GM12872 (cell line): ENCODE data around the gene MYOM1.

Experiments used
- TF ChIP-seq, protein P1 (sequence below): IDR thresholded peaks from 3 replicates; pipeline ENCODE4 v1.5.1; 2011; ENCODE audit warnings: low read depth, mild to moderate bottlenecking, low read length, moderate library complexity; ENCODE audit not compliant: insufficient read depth

The MYOM1 gene

DNA sequence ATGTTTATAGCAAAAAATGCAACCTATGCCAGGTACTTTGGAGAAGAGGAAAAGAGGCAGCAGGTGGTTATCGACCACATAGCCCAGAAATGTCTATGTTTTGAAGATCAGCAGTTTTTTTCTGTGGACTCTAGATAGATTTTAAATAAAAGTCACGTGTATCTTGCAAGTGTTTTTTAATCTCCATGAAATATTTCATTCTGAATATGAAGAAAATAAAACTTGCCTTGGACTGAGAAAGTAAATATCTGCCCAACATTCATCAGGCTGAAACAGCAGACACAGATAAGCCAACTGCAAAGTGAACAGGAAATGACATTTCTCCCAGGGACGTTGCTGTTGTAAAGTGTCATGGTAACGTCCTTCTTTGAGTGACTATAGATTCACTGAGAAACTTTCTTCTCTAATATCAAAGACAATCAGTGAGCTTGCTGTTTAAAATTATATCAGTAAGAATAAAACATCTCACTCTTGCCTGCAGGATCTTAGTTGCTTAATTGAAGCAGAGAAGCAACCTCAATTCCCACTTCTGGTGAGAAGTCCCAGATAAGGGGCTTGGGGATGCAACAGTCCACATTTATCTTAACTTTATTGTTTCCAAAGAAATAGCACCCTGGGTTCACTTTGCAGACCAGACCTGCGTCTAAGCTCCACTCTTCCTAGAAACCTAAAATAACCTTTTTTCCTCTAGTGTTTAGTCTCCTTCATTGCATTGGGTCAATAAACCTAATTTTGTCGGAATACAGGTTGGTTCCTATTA lies 6.3 kb downstream of the MYOM1 start:
- TF ChIP-seq, protein P1, sequence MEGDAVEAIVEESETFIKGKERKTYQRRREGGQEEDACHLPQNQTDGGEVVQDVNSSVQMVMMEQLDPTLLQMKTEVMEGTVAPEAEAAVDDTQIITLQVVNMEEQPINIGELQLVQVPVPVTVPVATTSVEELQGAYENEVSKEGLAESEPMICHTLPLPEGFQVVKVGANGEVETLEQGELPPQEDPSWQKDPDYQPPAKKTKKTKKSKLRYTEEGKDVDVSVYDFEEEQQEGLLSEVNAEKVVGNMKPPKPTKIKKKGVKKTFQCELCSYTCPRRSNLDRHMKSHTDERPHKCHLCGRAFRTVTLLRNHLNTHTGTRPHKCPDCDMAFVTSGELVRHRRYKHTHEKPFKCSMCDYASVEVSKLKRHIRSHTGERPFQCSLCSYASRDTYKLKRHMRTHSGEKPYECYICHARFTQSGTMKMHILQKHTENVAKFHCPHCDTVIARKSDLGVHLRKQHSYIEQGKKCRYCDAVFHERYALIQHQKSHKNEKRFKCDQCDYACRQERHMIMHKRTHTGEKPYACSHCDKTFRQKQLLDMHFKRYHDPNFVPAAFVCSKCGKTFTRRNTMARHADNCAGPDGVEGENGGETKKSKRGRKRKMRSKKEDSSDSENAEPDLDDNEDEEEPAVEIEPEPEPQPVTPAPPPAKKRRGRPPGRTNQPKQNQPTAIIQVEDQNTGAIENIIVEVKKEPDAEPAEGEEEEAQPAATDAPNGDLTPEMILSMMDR, result no peak

DNA sequence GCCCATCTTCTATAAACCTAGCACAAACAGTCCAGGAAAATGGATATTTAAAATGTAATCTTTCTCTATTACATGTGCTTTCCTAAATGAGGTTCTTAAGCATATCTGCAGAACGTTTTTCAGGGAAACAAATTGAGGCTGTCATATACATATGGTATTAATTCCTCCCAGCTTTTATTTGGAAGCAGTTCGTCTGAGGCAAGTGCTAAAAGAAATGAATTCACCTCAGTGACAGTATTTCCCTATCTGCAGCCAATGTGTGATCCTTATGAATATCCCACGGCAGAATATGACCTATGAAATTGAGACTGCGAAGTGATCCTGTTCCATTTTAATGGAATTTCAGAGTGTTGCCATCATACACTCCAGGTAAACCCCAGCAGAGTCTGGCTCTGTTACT lies 7.1 kb downstream of the MYOM1 start:
- TF ChIP-seq, protein P1, result no peak

DNA sequence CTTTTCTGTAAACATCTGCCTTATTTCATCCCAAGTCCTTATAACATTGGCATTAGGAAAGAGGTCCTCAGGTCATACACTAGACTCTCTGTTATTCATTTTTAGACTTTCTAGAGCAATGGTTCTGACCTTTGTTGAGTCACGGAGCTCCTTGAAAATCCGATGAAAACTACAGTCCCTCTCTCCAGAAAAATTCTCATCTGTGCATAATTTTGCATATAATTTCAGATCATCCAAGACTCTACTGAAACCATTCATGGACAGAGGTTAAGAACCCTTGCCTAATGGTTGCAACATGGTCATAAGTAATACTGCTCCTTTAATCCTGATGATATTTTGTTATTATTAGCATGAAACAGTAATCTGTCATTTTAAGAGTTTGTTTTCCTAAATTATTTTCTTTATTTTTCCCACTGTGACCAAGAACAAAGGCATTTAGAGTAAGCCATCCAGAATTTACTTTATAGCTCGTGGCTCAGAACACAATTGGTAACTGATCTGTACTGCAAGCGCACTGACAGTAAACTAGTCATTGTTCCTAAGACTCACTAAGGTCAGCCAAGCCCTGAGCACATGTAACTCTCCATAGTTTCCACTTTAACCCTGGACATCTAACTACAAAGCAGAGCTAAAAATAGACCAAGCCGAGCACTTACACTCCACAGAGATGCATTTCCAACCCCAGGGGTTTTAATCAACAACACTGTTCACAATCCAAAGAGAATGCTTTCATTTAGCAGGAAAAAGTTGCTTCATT lies 8.4 kb downstream of the MYOM1 start:
- TF ChIP-seq, protein P1, result no peak

DNA sequence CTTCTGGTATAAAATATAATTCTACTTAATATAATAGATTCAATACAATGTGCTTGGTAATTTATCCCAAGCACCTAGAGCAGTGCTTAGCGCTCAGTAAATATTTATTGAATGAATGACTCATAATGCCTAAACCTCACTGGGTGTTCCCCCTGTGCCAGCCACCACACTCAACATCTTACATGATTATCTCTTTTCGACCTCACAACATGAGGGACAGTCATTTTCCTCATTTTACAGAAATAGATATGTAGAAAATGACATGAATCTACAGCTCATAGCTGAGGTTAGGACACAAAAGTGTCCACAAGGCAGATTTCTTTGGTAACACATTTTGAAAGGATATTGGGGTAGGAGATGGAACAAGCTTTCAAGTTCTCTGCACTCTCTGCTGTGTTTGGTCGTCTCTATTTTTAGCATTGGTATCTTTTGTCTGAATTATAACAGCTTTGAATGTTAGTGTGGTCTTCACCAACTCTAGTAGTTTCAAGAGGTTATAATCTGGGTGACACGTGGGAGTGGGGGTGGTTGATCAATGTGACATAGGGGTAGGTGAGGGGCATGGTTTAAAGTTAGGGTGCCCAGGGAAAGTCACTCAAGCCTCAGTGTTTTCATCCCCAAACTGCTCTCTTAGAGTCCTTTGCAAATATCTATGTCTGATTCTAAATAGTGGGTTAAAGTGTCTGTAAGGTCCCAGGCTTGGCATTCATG lies 9.8 kb downstream of the MYOM1 start:
- TF ChIP-seq, protein P1, result no peak

DNA sequence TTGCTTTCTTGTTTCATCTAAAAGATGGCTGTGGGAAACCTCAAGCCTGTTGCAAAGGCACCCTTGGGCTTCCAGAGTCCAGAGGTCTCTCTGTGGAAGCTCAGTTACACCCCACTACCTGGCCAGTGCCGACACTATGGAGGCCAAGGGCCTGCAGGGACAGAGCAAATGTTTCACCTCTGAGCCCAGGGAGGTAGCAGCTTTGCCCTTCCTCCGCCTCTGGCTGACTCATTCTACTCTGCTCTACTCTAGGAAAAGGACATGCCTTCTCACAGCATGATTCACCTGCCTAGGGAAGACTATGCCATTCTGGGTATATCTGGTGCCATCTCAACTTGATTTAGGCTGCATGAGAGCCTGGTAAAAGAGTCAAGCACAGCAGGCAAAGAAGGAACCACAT lies 12.2 kb downstream of the MYOM1 start:
- TF ChIP-seq, protein P1, result no peak

DNA sequence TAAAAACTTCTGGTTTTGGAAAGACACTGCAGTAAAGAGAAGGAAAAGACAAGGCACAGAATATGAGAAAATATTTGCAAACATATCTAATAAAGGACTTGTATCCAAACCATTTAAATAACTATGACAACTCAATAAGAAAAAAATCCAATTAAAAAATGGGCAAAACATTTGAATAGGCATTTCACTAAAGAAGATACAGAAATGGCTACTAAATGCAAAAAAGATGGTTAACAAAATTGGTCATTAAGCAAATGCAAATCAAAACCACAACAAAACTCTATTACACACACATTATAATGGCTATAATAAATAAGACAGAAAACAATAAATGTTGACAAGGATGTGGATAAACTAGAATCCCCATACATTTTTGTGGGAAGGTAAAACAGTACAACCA lies 14.5 kb downstream of the MYOM1 start:
- TF ChIP-seq, protein P1, result no peak
